ENCODE results near the gene TUT4.
A peak's percentile ranks its signal among the peaks of the same experiment; 100 is the strongest.

Gene TUT4

DNA sequence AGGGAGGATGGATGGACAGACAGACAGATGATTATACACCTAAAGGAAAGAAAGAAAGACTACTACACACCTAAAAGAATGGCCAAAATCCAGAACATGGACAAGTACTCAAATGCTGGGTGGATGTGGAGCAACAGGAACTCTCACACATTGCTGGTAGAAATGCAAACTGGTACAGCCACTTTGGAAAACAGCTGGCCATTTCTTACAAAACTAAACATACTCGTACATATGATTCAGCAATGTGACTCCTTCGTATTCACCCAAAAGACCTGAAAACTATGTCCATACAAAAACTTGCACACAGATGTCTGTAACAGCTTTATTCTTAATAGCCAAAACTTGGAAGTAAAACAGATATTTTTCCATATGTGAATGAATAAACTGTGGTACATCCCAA lies 97.2 kb downstream of the TUT4 start:
- DNase-seq, result no peak

DNA sequence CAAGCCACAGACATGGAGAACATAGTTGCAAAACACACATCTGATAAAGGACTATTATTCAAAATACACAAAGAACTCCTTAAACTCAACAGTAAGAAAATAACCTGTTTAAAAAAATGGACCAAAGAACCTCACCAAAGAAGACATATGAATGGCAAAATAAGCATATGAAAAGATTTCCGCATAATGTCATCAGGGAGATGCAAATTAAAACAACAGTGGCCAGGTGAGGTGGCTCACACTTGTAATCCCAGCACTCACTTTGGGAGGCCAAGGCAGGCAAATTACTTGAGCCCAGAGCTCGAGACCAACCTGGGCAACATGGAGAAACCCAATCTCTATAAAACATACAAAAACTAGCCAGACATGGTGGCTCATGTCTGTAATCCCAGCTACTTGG lies 98.1 kb downstream of the TUT4 start:
- DNase-seq, result no peak

DNA sequence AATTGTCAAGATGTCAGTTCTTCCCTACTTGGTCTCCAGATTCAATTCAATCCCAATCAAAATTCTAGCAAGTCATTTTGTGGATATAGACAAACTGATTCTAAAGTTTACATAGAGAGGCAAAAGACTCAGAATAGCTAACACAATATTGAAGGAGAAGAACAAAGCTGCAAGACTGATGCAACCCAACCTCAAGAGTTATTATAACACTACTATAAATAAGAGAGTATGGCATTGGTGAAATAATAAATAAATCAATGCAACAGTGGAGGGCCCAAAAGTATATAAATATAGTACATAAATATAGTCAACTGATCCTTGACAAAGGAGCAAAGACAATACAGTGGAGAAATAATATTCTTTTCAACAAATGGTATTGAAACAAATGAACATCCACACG lies 98.8 kb downstream of the TUT4 start:
- no peak for DNase-seq

DNA sequence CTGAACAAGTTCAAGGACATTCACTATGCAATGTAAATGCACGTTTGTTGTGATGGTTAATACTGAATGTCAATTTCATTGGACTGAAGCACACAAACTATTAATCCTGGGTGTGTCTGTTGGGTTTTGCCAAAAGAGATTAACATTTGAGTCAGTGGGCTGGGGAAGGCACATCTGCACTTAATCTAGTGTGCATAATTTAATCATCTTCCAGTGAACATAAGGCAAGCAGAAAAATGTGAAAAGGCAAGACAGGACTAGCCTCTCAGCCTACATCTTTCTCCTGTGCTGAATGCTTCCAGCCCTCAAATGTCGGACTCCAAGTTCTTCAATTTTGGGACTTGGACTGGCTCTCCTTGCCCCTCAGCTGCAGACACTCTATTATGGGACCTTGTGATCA lies 108.4 kb downstream of the TUT4 start:
- DNase-seq, result no peak

DNA sequence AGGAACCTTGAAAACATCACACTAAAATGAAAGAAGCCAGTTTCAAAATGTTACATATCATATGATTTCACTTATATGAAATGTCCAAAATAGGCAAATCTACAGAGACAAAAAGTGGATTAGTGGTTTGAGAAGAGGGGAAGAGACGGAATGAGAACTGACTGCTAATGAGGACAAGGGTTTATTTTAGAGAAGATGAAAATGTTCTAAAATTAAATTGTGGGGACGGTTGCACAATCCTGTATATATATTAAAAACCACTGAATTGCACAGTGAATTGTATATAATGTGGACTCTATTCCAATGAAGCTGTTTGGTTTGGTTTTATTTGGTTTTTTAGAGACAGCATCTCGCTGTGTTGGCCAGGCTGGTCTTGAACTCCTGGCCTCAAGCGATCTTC lies 112.9 kb downstream of the TUT4 start:
- DNase-seq, result no peak

DNA sequence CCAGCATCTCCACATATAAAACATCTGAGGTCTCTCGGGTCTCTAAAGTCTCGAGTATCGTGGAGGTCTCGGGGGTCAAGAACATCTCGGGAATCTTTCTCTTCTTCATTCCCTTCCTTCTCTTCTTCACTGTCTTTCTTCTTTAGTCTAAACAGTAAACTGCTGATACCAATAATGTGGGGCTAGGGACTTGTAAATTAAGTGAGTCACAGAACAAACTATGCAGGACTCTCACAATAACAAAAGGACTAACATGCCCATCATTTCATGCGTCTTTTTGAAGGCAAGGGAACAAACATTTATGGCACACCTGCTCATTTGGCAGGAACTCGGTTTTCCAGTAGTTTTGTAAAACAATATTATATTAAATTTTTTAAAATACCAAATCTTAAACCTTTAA lies 116.1 kb downstream of the TUT4 start:
- no peak for DNase-seq

DNA sequence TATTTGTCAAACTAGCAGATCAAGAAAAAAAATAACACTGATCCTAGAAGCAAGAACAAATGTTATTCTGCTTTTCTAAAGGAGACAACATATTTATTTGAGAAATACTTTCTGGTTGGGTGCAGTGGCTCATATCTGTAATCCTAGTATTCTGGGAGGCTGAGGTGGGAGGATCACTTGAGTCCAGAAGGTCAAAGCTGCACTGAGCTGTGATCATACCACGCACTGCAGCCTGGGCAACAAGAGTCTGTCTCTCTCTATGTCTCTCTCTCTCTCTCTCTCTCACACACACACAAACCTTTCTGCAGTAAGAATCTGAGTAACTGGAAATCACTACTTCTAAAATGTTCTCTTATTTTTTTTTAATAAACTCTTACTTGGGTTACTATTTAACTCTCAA lies 117.2 kb downstream of the TUT4 start:
- DNase-seq, result no peak

DNA sequence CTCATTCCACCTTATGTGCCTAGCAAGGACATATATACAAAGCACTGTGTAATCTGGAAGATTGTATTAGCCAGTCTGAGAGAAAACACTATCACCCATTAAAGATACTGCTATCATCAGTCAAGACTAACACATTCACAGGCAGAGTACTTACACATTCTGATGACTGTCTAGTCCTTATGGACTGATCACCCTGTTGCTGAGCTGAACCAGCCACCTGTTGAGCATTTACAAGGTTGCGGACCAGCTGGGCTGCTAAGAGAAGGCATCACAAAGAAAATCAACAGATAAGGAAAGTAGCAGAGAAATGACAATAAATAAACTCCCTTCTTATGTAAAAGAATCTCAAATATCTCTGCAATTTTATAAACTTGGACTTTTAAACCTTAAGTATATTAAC lies 117.7 kb downstream of the TUT4 start:
- DNase-seq, result no peak

DNA sequence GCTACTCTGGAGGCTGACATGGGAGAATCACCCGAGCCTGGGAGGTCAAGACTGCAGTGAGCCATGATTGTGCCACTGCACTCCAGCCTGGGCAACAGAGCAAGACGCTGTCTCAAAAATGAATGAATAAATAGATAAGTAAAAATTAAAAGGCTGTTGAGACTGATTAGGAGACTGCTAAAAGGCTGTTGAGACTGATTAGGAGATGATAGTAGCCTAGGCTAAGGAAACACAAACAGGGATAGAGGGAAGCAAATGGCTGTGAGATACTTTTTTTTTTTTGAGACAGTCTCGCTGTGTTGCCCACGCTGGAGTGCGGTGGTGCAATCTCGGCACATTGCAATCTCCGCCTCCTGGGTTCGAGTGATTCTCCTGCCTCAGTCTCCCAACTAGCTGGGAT lies 120.1 kb downstream of the TUT4 start:
- no peak for DNase-seq

DNA sequence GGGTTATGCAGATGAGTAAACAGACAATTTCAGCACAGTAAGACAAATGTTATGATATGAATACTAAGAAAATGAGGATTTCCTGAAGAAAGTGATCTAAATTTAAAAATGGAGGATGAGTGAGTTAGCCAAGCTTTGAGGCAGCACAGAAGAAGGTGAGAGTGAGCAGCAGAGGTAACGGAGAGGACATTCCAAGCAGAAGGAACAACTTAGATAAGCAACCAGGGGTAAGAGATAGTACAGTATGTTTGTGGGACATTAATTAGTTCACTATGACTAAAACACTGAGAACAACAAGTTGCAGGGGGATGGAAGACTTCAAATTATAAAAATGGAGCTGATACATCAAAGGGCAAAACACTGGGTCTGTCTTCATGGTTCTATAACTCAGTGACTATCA lies 125.7 kb downstream of the TUT4 start:
- no peak for DNase-seq

DNA sequence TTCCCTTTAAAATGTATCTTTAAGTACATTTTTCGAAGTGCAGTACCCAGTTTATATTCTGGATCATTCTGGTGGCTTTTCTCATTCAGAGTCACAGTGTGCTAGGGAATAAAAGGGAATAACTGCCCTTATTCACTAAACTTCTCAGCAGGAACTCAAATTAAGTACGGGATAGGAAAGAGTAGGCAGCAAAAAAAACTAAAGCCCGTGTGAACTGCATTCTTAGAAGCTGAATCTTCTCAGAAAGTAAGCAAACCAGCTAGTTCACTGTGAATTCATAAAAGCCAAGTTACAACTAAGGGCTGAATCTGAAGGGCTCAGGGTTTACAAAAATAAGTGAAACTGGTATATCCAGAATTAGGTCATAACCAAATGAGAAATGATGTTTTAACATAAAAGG lies 126.5 kb downstream of the TUT4 start:
- no peak for DNase-seq

DNA sequence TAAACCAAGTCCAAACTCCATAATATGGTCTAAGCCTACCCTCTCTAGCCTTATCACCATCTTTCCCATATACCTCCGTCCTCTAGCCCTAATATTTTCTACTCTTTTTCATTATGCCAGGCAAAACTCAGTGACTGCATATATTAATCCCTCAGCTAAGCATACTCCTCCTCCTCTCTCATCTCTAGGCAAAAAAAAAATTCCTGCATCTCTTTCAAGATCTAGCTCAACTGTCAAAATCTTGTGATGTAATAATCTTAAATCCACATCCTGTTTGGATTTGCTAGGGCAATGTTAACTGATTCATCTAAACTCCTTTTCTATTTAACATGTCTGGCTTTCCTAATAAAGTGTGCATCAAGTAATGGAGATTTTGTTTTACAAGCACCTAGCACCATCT lies 128.1 kb downstream of the TUT4 start:
- no peak for DNase-seq

DNA sequence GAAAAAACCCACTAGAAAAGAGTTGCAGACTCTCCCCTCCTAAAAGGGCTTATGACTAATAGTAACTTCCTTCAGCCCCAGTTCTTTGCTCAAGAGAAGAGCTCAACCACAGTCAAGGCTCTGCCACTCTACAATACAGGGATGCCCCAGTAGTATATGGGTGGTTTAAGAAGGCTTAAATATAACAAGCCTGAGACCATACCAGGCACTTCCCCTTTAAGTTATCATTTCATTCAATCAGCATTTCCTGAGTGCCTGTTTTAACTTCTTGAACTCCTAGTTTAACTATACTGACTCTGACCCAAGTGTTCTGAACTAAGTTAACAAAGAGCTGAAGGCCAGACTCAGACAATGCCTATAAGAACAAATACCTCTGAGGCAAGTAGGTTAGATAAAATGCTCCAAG lies 128.7 kb downstream of the TUT4 start:
- DNase-seq, result peak; percentile 19

DNA sequence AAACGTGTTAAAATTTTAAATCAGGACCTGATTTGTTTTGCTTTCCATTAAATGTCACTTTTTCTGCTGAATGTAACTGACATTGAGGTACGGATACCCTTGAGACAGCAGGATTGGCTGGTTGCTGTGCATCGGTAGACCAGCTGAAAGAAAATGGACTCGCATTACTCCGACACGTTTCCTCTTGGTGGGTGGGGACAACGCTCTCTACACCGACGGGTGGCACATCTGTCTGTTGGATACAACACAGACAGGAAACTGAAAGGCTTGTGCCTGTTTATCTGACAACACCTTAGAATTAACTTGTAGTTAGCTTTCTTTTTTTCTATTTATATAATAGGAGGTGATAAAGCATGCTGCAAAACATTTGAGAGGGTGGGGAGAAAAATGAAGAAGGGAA lies 129.1 kb downstream of the TUT4 start:
- DNase-seq, result peak; percentile 65

DNA sequence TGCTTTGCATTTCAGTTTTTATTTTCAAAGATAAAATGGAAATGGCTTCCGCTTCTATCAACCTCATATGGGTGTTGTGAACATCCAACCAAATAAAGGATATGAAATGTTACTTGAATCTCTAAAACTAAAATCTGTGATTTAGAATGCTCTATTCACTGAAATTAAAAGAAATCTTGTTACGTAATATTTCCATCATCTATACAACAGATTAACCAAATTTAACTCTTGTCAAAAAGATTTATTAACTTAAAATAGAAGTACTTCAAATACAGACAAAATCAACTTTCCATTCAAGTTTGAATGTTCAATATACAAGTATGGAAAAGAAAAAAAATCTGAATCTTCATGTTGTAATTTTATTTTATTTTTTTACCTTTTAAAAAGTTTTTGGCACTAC lies 129.8 kb downstream of the TUT4 start:
- no peak for DNase-seq

DNA sequence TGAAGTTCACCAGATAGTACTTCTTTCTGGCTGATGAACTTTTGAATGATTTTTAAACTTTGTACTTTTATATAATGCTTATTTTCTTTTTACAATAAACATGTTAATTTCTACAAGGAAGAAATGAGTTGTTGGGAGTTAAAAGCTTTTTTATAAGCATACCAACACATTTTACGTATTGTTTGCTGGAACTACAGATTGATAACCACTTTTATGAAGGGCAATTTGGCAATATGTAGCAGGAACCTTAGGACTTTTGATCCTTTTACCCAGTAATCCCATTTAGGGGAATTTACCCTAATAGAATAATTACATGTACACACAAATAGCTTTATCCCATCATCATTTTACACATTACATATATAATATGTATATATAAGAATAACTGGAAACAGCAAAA lies 132.2 kb downstream of the TUT4 start:
- DNase-seq, result no peak

DNA sequence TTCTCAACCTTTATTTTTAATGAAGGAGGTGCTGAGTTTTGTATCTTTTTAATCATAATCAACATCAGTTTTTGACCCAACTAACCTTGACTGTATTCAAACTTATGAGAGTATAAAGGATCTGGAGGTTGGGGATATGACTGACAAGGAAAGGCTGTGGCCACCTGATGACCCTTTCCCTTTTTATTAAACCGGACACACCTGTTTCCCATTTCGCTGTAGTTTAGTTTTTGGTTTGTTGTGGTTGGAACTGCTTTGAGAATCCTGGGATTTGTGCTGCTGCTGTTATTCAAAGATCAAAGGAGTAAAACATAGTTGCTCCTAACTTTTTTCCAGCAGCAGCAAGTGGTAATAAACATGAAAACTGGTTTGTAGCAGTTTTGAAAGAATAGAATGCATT lies 136.1 kb downstream of the TUT4 start:
- no peak for DNase-seq

DNA sequence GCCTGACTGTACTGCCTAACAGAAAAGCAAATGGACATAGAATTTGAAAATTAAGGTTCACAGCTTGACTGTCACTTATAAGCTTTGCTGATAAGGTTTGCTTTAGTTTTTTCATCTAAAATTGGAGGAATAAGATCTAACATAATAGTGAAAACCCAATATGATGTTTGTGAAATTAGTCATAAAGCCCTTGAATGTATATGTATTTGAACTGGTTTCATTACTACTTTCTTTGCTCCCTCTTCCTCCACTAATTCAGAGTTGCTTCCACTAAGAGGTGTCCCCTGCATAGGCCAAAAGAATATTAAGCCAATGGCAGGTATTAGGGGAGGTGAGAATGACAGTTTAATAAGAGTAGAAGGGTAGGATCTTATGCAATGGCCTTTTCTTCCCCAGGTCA lies 137.9 kb downstream of the TUT4 start:
- no peak for DNase-seq

DNA sequence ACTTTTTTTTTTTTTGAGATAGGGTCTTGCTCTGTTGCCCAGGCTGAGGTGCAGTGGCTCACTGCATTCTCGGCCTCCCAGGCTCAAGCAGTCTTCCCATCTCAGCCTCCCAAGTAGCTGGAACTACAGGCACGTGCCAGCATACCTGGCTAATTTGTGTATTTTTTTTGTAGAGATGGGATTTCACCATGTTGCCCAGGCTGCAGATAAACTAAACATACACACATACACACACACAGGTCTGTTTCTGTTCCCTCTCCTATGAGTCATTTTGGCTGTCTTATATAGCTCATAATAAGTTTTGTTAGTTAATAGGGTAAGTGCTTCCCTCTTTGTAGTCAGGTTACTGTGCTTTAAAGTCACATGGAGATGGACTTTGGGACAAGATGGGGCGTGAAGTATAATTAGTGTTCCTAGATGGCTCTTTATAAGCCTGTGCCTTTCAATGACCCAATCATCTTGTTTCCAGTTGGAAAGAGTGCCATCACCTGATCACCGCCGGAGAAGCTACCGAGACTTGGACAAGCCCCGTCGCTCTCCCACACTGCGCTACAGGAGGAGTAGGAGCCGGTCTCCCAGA lies 139.4 kb downstream of the TUT4 start:
- DNase-seq, result no peak

DNA sequence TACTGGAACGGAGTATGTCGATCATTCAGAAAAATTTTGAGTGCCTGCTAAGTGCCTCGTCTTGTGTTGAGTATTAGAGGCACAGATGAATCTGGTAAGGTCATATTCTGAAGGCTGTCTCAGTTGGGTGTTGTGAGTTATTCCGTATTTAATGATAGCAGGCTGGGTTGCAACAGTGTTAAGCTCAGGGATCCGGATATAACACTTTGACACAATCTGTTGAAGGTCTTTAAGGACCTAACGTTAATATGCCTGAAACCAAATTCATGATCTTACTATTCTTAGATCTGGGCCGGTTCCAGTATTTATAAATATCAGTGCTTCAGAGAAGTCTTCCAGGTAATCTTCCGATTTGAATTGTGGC lies 147.9 kb downstream of the TUT4 start:
- no peak for DNase-seq

DNA sequence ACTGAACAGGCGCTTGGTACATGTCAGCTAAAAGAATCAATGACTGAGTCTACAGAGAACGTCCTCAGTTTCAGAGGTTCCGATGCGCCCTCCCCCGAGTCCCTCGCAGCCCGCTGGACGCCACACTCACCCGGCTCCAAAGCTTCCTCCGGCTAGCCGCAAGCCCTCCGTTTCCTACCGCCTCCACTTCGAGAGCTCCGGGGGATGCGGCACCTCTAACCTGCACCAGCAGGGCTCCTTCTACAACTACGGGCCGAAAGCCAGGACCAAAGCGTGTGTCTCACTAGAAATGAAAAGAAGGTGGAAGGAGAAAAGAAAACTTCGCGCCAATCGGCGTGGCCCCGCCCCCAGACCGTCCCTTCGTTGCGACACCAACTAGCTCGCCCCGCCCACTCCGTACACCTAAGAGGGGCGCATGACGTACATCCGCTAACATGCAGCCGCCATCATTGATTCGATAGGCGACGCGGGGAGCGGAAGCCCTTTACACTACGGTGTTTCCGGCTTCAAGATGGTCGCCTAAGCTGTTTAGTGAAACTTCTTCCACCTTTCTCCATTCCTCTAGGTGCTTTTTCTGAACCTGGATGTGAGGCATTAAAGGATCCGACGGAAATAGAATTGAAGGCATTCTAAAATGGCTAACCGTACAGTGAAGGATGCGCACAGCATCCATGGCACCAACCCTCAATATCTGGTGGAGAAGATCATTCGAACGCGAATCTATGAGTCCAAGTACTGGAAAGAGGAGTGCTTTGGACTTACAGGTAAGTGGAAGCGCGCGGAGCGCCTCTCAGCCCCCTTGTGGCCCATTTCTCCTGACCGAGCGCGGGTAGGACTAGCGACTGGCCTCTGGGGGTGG lies 148.5 kb downstream of the TUT4 start, which contains the start of the genes ORC1 and PRPF38A:
TSS of gene ORC1 (minus strand) at position 308 of the 859 bp plus-strand sequence. CDS start 2,200 bp downstream, outside the sequence.
TSS of gene PRPF38A (plus strand) at position 487 of the 859 bp plus-strand sequence. CDS start at position 635, 148 bp downstream.
- peak; percentile 99 for DNase-seq

DNA sequence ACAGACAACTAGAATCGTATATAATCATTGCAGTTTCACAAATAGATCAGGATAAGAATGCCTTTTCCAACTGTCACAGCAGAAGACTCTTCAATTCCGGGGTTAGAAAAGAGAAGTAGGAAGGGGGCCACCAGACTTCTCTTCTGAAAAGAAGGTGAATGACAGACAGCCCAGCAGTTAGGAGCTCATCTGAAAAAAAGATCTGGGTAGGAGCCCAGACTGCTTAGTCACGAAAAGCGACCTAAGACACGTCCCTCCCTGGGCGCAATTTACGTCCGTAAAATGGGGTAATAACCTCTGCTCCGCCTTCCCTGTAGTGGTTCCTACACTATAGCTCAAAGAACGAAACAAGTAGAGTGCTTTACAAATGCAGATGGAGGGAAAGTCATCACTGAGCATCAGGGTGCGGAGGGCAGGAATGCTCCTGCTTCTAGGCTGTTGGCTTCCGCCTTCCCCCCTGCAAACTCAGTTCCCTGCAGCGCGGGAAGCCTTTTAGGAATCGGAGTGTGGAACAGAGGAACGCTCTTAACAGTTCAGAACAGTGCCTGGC lies 149.3 kb downstream of the TUT4 start:
- DNase-seq, result peak; percentile 66

DNA sequence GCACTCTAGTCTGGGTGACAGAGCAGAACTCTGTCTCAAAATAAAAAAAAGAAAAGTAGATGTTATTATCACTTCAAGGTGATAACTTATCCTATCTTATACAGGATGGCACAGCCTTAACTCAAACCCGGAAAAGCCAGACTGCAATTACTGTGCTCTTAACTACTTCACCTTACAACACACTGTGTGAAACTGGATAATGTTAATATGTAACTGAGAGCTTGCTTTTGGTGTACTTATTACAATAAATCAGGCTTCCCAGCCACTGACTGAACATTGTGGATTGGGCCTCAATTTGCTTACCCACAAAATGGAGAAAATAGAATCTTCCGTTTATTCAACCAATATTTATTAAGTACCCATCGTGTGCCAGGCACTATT lies 150.0 kb downstream of the TUT4 start:
- no peak for DNase-seq

DNA sequence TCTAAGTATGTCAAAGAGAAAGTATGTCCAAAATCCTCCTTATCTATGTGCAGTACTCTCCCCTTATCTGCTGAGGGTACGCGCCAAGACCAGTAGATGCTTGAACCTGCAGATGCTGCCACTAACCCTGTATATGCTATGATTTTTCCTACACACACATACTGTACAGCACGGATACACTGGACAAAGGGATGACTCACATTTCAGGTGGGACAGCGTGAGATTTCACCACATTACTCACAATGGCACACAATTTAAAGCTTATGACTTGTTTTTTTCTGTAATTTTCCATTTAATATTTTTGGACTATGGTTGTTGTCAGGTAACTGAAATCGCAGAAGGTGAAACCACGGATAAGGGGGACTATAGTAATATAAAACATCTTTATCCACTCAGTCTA lies 152.8 kb downstream of the TUT4 start:
- DNase-seq, result no peak
